Cardiac fibroblast (primary cell): ENCODE data around the gene ELN.

Source experiments
- DNase-seq, 2 donors: peaks; one replicate each; pipeline versions ENCODE4 v3.0.0 to v3.0.0-alpha.2; 2010; ENCODE audit warnings: low read depth in 2 of 2
- H3K4me3 ChIP-seq, 2 donors: replicated peaks in 1 of 2; 1 replicate in 1 of 2; 2 replicates in 1 of 2; pipeline ENCODE4 v1.5.1; 2011; ENCODE audit warnings: low read depth in 2 of 2, low read length in 2 of 2, mild to moderate bottlenecking in 2 of 2, moderate library complexity in 1 of 2
- TF ChIP-seq, protein P1 (sequence below): IDR thresholded peaks from one replicate; pipeline ENCODE4 v1.5.1; 2011; ENCODE audit warnings: low read depth, mild to moderate bottlenecking, low read length, inconsistent platforms

The ELN gene

DNA sequence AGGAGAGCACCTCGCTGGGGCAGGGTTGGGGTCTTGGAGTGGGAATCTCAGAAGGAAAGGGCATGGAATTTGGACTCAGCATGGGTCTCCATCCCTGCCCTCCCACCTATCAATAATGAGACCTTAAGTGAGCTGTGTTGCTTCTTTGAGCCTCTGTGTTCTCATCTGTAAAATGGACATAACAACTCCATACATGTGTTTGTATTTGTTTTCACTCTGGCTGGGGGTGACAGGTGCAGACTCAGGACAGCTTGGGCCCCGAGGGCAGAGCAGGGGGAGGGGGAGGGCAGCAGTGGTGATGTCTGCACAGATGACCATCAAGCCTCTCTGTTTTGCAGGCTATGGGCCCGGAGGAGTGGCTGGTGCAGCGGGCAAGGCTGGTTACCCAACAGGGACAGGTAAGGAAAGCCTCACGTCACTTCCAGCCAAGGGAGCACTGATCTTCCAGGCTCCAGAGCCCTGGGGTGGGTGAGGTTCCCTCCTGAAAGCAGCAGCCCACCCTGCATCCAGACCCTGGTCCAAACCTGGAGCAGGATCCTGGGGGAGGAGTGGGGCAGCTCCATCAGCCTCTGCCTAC lies 19.9 kb downstream of the ELN start:
- DNase-seq: no peak
- TF ChIP-seq, protein P1, sequence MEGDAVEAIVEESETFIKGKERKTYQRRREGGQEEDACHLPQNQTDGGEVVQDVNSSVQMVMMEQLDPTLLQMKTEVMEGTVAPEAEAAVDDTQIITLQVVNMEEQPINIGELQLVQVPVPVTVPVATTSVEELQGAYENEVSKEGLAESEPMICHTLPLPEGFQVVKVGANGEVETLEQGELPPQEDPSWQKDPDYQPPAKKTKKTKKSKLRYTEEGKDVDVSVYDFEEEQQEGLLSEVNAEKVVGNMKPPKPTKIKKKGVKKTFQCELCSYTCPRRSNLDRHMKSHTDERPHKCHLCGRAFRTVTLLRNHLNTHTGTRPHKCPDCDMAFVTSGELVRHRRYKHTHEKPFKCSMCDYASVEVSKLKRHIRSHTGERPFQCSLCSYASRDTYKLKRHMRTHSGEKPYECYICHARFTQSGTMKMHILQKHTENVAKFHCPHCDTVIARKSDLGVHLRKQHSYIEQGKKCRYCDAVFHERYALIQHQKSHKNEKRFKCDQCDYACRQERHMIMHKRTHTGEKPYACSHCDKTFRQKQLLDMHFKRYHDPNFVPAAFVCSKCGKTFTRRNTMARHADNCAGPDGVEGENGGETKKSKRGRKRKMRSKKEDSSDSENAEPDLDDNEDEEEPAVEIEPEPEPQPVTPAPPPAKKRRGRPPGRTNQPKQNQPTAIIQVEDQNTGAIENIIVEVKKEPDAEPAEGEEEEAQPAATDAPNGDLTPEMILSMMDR: no peak
- H3K4me3 ChIP-seq: no peak overlapping the region

DNA sequence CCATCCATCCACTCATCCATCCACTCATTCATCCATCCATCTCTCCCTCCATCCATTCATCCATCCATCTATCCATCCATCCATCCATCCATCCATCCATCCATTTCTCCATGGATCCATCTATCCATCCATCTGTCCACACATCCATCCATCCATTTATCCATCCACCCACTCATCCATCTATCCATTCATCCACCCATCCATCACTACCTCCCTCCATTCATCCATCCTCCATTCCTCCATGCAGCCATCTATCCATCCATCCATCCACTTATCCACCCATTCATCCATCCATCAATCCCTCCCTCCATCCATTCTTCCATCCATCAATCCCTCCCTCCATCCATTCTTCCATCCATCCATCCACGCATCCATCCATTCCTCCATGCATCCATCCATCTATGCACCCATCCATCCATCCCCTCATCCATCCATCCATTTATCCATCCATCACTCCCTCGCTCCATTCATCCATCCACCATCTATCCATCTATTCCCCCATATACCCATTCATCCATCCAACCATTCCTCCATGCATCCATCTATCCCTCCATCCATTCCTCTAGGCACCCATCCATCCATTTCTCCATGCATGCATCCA lies 21.1 kb downstream of the ELN start:
- DNase-seq: no peak
- TF ChIP-seq, protein P1: no peak
- H3K4me3 ChIP-seq: no peak overlapping the region

DNA sequence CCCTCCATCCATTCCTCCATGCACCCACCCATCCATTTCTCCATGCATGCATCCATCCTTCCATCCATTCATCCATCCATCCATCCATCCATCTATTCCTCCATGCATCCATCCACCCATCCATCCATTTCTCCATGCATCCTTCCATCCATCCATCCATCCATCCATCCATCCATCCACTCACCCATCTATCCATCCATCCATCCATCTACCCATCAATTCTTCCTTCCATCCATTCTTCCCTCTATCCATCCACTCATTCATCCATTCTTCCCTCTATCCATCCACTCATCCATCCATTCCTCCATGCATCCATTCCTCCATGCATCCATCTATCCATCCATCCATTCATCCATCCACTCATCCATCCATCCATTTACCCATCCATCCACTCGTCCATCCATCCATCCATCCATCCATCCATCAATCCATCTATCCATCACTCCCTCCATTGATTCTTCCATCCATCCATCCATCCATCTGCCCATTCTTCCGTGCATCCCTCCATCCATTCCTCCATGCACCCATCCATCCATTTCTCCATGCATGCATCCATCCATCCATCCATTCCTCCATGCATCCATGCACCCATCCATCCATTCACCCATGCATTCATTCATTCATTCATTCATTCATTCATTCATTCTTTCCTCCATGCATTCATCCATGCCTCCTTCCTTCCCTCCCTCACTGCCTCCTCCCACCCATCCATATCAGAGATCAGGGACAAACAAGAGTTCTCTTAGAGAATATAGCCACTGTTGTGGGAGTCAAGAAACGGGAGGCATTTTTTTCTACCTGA lies 22.2 kb downstream of the ELN start:
- TF ChIP-seq, protein P1: no peak
- H3K4me3 ChIP-seq: no peak overlapping the region

DNA sequence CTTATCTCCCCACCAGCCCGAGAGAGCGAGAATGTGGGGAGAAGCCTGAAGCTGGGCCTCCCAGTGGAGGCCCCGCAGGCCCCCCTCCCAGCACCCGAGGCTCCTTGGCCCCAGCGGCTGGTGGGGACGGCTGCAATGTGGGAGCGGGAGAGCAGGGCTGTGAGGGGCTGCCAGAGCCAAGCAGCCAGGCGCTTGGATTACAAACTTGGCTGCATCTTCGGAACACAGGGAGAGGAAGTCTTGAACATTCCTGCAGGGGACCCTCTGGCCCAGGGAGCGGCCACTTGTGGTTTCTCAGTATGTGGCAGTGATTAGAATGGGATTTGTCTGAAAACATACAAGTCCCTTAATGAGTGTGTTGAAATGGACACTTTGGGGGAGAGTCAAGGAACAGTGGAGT lies 23.2 kb downstream of the ELN start:
- H3K4me3 ChIP-seq: no peak overlapping the region
- TF ChIP-seq, protein P1: no peak
- peak in 1 of 2 donors; percentile 58 for DNase-seq

More for the DNA sequence above, 22.2 kb downstream of the ELN start:
- no peak for DNase-seq

DNA sequence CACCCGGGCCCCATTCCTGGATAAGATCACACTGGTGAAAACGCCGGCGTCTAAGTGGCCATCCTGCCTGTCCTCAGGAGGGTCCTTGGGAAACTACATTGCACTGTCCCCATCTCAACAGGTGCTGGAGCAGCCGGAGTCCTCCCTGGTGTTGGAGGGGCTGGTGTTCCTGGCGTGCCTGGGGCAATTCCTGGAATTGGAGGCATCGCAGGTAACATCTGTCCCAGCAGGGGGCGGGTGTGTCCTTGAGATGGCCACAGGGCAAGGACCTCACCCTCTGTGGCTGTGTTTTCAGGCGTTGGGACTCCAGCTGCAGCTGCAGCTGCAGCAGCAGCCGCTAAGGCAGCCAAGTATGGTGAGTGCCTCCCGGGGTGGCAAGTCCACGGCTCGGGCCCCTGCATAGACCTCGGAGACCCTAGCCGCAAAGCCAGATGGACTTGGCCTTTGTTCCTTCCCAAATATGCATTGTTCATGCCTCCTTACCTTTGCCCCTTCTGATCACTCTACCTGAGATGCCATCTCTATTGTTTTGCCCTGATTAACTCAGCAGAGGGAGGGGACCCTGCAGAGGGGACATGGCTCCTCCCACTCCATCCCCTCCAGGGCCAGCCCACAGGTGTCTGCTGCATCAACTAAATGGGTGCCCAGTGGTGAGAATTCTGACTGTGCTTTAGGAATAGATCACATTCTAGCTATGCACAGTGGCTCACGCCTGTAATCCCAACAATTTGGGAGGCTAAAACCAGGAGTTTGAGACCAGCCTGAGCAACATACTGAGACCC lies 23.8 kb downstream of the ELN start:
- TF ChIP-seq, protein P1: peak; percentile 41
- no peak overlapping the region for H3K4me3 ChIP-seq
- DNase-seq: peak; percentile 33 to 34

DNA sequence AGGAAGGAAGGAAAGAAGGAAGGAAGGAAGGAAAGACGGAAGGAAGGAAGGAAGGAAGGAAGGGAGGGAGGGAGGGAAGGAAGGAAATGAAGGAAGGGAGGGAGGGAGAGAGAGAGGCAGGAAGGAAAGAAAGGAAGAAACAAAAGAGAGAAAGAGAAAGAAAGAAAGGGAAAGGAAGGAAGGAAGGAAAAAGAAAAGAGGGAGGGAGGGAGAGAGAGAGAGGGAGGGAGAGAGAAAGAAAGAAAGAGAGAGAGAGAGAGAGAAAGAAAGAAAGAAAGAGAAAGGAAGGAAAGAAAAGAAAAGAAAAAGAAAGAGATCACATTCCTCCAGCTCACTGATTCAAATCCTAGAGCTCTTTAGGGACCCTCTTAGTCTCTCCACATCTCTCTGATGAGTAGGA lies 24.7 kb downstream of the ELN start:
- TF ChIP-seq, protein P1: no peak
- H3K4me3 ChIP-seq: no peak overlapping the region
- no peak for DNase-seq
